Activated CD8-positive, alpha-beta T cell treated with anti-CD3 and anti-CD28 coated beads for 36 hours (primary cell): ENCODE measurements around the gene TIE1. TPM values are rescaled to one million over a fixed set of nuclear protein-coding genes. Genes with fewer than 3 reads are reported as not detected.

Experiments
- ATAC-seq: fragments of 200-7000 bp; cut with Tn5 transposase; one replicate; pipeline ENCODE4 v1.10.0; 2021; ENCODE audit warnings: mild to moderate bottlenecking, moderate library complexity
- CTCF ChIA-PET: fragments of 350-600 bp; sonication (Branson Sonifier 250); formaldehyde crosslinking; loops from one replicate; lab custom pipeline; 2021; ENCODE audit warnings: antibody characterized with exemption; lab: Charles Lee
- POLR2A ChIA-PET: fragments of 350-600 bp; sonication (Branson Sonifier 250); formaldehyde crosslinking; loops from one replicate; lab custom pipeline; 2021; ENCODE audit warnings: antibody characterized with exemption; lab: Charles Lee
- DNase-seq: peaks from one replicate; pipeline ENCODE4 v3.0.0-alpha.2; 2020
- H3K27ac Mint-ChIP-seq: one replicate; pipeline ENCODE4 v1.8.0; 2021; ENCODE audit warnings: mild to moderate bottlenecking, mixed read lengths
- H3K27me3 Mint-ChIP-seq: one replicate; pipeline ENCODE4 v1.8.0; 2021; ENCODE audit warnings: mixed read lengths
- H3K36me3 Mint-ChIP-seq: one replicate; pipeline ENCODE4 v1.8.0; 2021; ENCODE audit warnings: low read depth, mixed read lengths
- H3K4me1 Mint-ChIP-seq: one replicate; pipeline ENCODE4 v1.8.0; 2021; ENCODE audit warnings: low read depth, mixed read lengths
- H3K4me3 Mint-ChIP-seq: one replicate; pipeline ENCODE4 v1.8.0; 2021; ENCODE audit warnings: mild to moderate bottlenecking, moderate library complexity, mixed read lengths
- H3K9me3 Mint-ChIP-seq: one replicate; pipeline ENCODE4 v1.8.0; 2021; ENCODE audit warnings: mixed read lengths
- CTCF ChIP-seq: fragments of 200-600 bp; IDR thresholded peaks from one replicate; pipeline ENCODE4 v1.8.0; 2022; ENCODE audit warnings: antibody characterized with exemption, mild to moderate bottlenecking
- intact Hi-C: fragments of 100-400 bp; cut with micrococcal nuclease; formaldehyde crosslinking; loops from one replicate; pipeline ENCODE4 v1.10.0; 2022
- microRNA-seq: library from miRNA; unstranded; fragments of <30 nt; microRNA quantifications from one replicate; pipeline ENCODE4 v1.2.0, GENCODE V29; 2022; ENCODE audit warnings: borderline microRNAs expressed, borderline replicate concordance
- total RNA-seq, 2 experiments: library from RNA; stranded (reverse); gene quantifications; one replicate each; pipeline ENCODE4 v1.2.3, GENCODE V29; 2021

TIE1 gene
- total RNA-seq, 2 experiments from 2014 or later: 0.25 TPM; not detected in 1

- H3K4me1 Mint-ChIP-seq: peaks cover 9% of the 10 kb centered on the region
- POLR2A ChIA-PET: no interaction called here
- H3K9me3 Mint-ChIP-seq: no peaks in the 10 kb centered on the region
- CTCF ChIA-PET: interaction anchor here (1.0 kb wide), 1 partner anchor 11 kb away, joined by 3 read pairs; no protein-coding TSS in a partner anchor
- TF ChIP-seq CTCF: no peak
- H3K27me3 Mint-ChIP-seq: no peaks in the 10 kb centered on the region
- peaks cover 9% of the 10 kb centered on the region for H3K36me3 Mint-ChIP-seq
- H3K4me3 Mint-ChIP-seq: no peak overlapping the region
- DNase-seq: no peak
- ATAC-seq: no peak
- intact Hi-C loops: no loop called here
- H3K27ac Mint-ChIP-seq: no peak overlapping the region
Measured at GRCh38 chr1:43372172-43372571, 71.4 kb downstream of the TIE1 start.

Small RNAs within 50 kb of the gene (microRNA-seq; reads per million reads assigned to microRNA genes)
- gene MIR6734: 1.2 reads per million

Other genes starting within 250 kb of the TIE1 start
- gene EBNA1BP2, start 128.7 kb upstream of the TIE1 start, total RNA-seq: 100 to 1,000 TPM; 115 TPM
- gene CFAP57, start 128.7 kb upstream of the TIE1 start, total RNA-seq: under 1 TPM; 0.18 to 0.23 TPM
- gene TMEM125, start 31.0 kb upstream of the TIE1 start, total RNA-seq: under 1 TPM in 1 of 2 experiments, not detected in 1; 0.81 TPM
- gene C1orf210, start 15.4 kb upstream of the TIE1 start, total RNA-seq: not detected
- gene MPL, start 36.8 kb downstream of the TIE1 start, total RNA-seq: not detected
- gene CDC20, start 58.0 kb downstream of the TIE1 start, total RNA-seq: 100 to 1,000 TPM; 160 to 167 TPM
- gene ELOVL1, start 67.0 kb downstream of the TIE1 start, total RNA-seq: 10 to 100 TPM; 45.4 to 49.2 TPM
- gene MED8, start 88.8 kb downstream of the TIE1 start, total RNA-seq: 10 to 100 TPM; 33.5 to 34.5 TPM
- gene SZT2, start 88.9 kb downstream of the TIE1 start, total RNA-seq: 10 to 100 TPM; 30.1 to 33.3 TPM
- 1 to 10 TPM; 4.1 to 5.6 TPM for gene HYI, start 152.9 kb downstream of the TIE1 start, total RNA-seq
- gene PTPRF, start 229.9 kb downstream of the TIE1 start, total RNA-seq: 1 to 10 TPM; 3.8 to 4.5 TPM